Stimulated activated CD8-positive, alpha-beta memory T cell treated with anti-CD3 and anti-CD28 coated beads, Interleukin-15, amount 100 ng/mL, for 48 hours (primary cell): ENCODE results near the gene HOOK2.
"Not testable (repeated sequence)": the region's sequence is repeated elsewhere in the genome, so short reads cannot be mapped to it uniquely, and the experiment has no call there.

Experiments
- DNase-seq, 2 donors: peaks; one replicate each; pipeline ENCODE4 v3.0.0-alpha.2; 2020; ENCODE audit warnings: low read depth in 2 of 2

HOOK2 gene

GRCh38 chr19:12774588-12775555 lies at the start of gene HOOK2:
HOOK2 (minus strand) TSS chr19:12775552; CDS start chr19:12775449, 103 bp downstream.
- no peak for DNase-seq

GRCh38 chr19:12821761-12822160 lies 46.4 kb upstream of the HOOK2 start:
- no peak for DNase-seq

- not testable (repeated sequence) for DNase-seq
These were observed 42.5 kb upstream of the HOOK2 start for GRCh38 chr19:12817810-12818209.

GRCh38 chr19:12817188-12817587 lies 41.8 kb upstream of the HOOK2 start:
- not testable (repeated sequence) for DNase-seq

GRCh38 chr19:12815088-12815487 lies 39.7 kb upstream of the HOOK2 start:
- DNase-seq: no peak

GRCh38 chr19:12806242-12807081 lies 31.1 kb upstream of the HOOK2 start, which contains the start of gene RNASEH2A:
RNASEH2A (plus strand) TSS chr19:12806584; CDS start chr19:12806674, 90 bp downstream.
- DNase-seq: peak; percentile 85 to 87

- no peak for DNase-seq
These were observed 28.7 kb upstream of the HOOK2 start for GRCh38 chr19:12804051-12804450.

GRCh38 chr19:12802267-12803106 lies 27.1 kb upstream of the HOOK2 start:
- DNase-seq: no peak

- DNase-seq: peak in 1 of 2 donors; percentile 68
These were observed 26.3 kb upstream of the HOOK2 start, which contains the start of the genes PRDX2 and THSD8 for GRCh38 chr19:12801466-12802266. PRDX2 (minus strand) TSS chr19:12801800; CDS start chr19:12801261, 539 bp downstream. THSD8 (plus strand) TSS chr19:12802069; CDS start chr19:12802072, 3 bp downstream.

- no peak for DNase-seq
These were observed 25.6 kb upstream of the HOOK2 start for GRCh38 chr19:12800923-12801465.

GRCh38 chr19:12800466-12800770 lies 25.1 kb upstream of the HOOK2 start:
- DNase-seq: no peak

- no peak for DNase-seq
These were observed 24.6 kb upstream of the HOOK2 start for GRCh38 chr19:12799742-12800465.

GRCh38 chr19:12797607-12798006 lies 22.3 kb upstream of the HOOK2 start:
- DNase-seq: not testable (repeated sequence)

GRCh38 chr19:12797141-12797587 lies 21.8 kb upstream of the HOOK2 start:
- DNase-seq: no peak

GRCh38 chr19:12796146-12797071 lies 21.1 kb upstream of the HOOK2 start:
- no peak for DNase-seq

- no peak for DNase-seq
These were observed 19.6 kb upstream of the HOOK2 start for GRCh38 chr19:12794971-12795381.

- no peak for DNase-seq
These were observed 19.0 kb upstream of the HOOK2 start for GRCh38 chr19:12794196-12794941.
